ENCODE measurements around the gene IQSEC1.

- TF ChIP-seq CTCF (IDR thresholded peaks at IDR 0.05) (no peak), POLR2A (IDR thresholded peaks at IDR 0.05) (no peak)
Measured at GRCh38 chr3:12997387-12997786, 75.8 kb downstream of the IQSEC1 start.

Data from Peyer's patch (tissue), 4 donors.